GM18520 (cell line): ENCODE data around the gene CDC23.
"Not testable (repeated sequence)": the region's sequence is repeated elsewhere in the genome, so short reads cannot be mapped to it uniquely, and the experiment has no call there.

Experiments used
- ATAC-seq: cut with Tn5 transposase; IDR thresholded peaks from one replicate; pipeline ENCODE4 v1.9.1; 2021; ENCODE audit not compliant: unreplicated experiment

Gene CDC23

DNA sequence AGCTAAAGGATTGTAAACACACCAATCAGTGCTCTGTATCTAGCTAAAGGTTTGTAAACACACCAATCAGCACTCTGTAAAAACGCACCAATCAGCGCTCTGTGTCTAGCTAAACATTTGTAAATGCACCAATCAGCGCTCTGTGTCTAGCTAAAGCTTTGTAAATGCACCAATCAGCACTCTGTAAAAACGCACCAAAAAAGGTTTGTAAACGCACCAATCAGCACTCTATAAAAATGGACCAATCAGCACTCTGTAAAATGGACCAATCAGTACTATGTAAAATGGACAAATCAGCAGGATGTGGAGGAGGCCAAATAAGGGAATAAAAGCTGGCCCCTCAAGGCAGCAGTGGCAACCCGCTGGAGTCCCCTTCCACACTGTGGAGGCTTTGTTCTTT, 69.5 kb downstream of the CDC23 start:
- ATAC-seq = not testable (repeated sequence)

DNA sequence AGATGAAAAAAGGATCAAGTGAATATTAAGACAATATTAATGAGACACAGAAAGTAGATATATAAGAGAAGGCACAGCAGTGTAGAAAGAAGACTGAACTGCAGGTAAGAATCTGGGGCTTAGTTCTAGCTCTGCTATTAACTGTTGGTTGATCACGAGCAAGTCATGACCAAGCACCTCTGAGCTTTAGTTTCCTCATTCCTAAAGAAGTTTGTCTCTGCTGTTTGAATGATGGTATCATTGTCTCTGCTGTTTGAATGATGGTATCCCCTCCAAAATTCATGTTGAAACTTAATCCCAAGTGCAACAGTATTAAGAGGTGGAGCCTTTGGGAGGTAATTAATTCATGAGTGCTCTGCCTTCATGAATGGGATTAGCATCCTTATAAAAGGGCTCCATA, 71.4 kb downstream of the CDC23 start:
- no peak for ATAC-seq

DNA sequence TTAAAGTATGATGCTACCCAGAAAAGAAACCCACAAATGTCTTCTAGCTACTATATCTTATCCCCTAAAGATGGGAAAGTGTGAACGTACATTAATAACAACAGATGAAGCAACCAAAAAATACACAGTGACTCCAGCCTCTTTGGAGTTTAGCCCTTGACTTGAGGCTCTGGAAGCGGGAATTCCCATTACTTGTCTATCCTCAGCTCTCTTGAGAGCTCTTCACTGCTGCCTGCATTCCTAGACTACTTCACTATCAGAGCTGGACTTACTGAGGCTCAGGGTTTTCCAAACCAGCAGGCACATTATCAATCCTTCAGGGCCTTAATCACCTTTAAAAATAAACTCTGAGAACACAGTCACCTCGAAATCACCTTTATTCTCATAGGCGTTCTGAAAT, 72.9 kb downstream of the CDC23 start:
- no peak for ATAC-seq

DNA sequence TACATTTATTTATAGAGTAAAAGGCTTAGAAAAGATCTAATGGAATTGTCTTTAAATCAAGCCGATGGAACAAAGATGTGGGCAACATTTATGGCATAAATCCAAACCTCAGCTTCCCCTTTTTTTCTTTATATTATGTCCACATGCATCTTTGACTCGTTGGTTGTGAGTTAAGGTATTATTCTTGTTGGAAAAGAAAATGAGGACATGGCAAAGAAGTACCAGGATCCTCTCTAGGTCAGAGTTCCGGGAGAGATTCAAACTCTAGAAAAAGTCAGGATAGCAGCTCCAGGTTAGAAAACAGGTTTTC, 73.4 kb downstream of the CDC23 start:
- no peak for ATAC-seq

DNA sequence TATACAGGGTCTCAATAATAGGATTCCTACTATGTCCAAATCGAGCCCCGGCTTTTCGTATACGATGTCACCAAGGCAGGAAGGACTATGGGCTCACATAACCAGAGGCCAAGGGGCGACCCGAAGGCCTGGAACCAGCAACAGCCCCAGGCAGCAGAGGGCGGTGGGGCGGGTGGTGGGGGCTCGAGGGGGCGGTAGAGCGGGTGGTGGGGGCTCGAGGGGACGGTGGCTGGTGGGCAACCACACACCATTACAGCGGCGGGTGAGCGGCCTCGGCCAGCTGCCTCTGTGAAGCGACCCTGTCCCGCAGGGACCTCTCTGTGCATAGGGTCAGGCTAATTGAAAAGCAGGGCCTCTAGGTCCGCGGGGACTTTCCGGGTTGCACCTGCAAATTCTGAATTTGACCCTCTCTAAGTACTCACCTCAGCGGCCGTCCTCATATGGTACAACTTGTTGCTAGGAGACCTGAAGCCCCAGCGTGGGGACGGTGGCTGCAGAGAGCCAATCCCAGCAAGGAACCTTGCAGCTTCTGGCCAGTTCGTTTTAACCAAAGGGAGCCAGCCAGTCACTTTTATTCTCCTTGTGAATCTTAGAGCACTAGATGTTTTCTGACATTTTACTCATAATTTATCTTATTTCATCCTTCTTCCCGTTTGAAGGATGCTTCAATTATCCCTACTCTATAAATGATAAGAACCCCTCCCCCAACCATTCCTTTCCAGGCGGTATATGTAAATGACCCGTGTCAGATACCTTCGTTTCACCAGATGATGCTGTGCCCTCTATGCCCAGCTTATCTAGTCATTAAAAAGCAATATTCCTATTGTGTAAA, 74.0 kb downstream of the CDC23 start, which contains the start of gene NME5:
Gene NME5, minus strand, starts transcription at position 480 of the 832 bp plus-strand sequence. CDS start 648 bp downstream, outside the sequence.
- no peak for ATAC-seq
